PC-9 (cell line): ENCODE measurements around the gene ARID4A. TPM values are rescaled to one million over a fixed set of nuclear protein-coding genes. Genes with fewer than 3 reads are reported as not detected.

Source experiments
- BruUV-seq: library from RNA; stranded (reverse); fragments of 400-500 nt; replicated peaks from 2 replicates; lab custom pipeline; 2021; lab: Mats Ljungman, UMichigan
- CTCF ChIA-PET: fragments of 300-600 bp; sonication (Branson Sonifier 250); formaldehyde crosslinking; loops from one replicate; lab custom pipeline; 2022; ENCODE audit warnings: antibody characterized with exemption; lab: Charles Lee
- POLR2A ChIA-PET: fragments of 300-600 bp; sonication (Branson Sonifier 250); formaldehyde crosslinking; loops from one replicate; lab custom pipeline; 2022; ENCODE audit warnings: antibody characterized with exemption; ENCODE audit not compliant: unreplicated experiment; lab: Charles Lee
- DNase-seq, 2 experiments: peaks; one replicate each; pipeline versions ENCODE4 v3.0.0 to v3.0.0-alpha.2; 2015 to 2022; ENCODE audit warnings: mixed read lengths in 1 of 2
- H2AFZ ChIP-seq: fragments of 200-600 bp; sonication (generic); 2 replicates; pipeline ENCODE4 v1.8.1; 2017; ENCODE audit warnings: antibody characterized with exemption
- H3F3A ChIP-seq: fragments of 200-600 bp; sonication (generic); 2 replicates; pipeline ENCODE4 v1.8.1; 2017; ENCODE audit warnings: antibody characterized with exemption, mild to moderate bottlenecking, low read depth; ENCODE audit not compliant: insufficient read depth
- H3K27ac ChIP-seq: fragments of 200-600 bp; sonication (generic); 2 replicates; pipeline ENCODE4 v1.6.1; 2016; ENCODE audit warnings: mixed run types
- H3K27me3 ChIP-seq: fragments of 200-600 bp; sonication (generic); 2 replicates; pipeline ENCODE4 v1.6.1; 2016; ENCODE audit warnings: low read depth, mixed run types; ENCODE audit not compliant: insufficient read depth
- H3K36me3 ChIP-seq: fragments of 200-600 bp; sonication (generic); 2 replicates; pipeline ENCODE4 v1.6.1; 2016; ENCODE audit warnings: low read depth, mixed run types
- H3K4me1 ChIP-seq: fragments of 200-600 bp; sonication (generic); replicated peaks from 2 replicates; pipeline ENCODE4 v1.6.1; 2016; ENCODE audit warnings: mixed run types; ENCODE audit not compliant: insufficient read depth
- H3K4me2 ChIP-seq: fragments of 200-600 bp; sonication (generic); 2 replicates; pipeline ENCODE4 v1.6.1; 2017; ENCODE audit warnings: mixed run types
- H3K4me3 ChIP-seq: fragments of 200-600 bp; sonication (generic); 2 replicates; pipeline ENCODE4 v1.6.1; 2016; ENCODE audit warnings: mixed run types
- H3K79me2 ChIP-seq: fragments of 200-600 bp; sonication (generic); 2 replicates; pipeline ENCODE4 v1.6.1; 2017; ENCODE audit warnings: low read depth, mixed run types
- H3K9me2 ChIP-seq: fragments of 200-600 bp; sonication (generic); 2 replicates; pipeline ENCODE4 v1.8.1; 2017; ENCODE audit warnings: mild to moderate bottlenecking; ENCODE audit not compliant: insufficient read depth
- H3K9me3 ChIP-seq: fragments of 200-600 bp; sonication (generic); 2 replicates; pipeline ENCODE4 v1.8.1; 2016; ENCODE audit warnings: low read depth; ENCODE audit not compliant: insufficient read depth
- H4K20me1 ChIP-seq: fragments of 200-600 bp; sonication (generic); 2 replicates; pipeline ENCODE4 v1.8.1; 2017; ENCODE audit not compliant: insufficient read depth
- EZH2 ChIP-seq: fragments of 200-600 bp; sonication (generic); IDR thresholded peaks from 2 replicates; pipeline ENCODE4 v1.8.0; 2017; ENCODE audit warnings: antibody characterized with exemption, low read depth
- intact Hi-C: fragments of 100-400 bp; cut with micrococcal nuclease; formaldehyde crosslinking; loops from one replicate; pipeline ENCODE4 v1.10.0; 2022; ENCODE audit not compliant: unreplicated experiment
- total RNA-seq: library from RNA; stranded (reverse); gene quantifications from 2 replicates; pipeline ENCODE4 v1.2.3, GENCODE V29; 2021
- TF ChIP-seq, protein P1 (sequence below): fragments of 200-600 bp; sonication (generic); conservative IDR thresholded peaks from 2 replicates; pipeline ENCODE4 v1.6.1; 2017; ENCODE audit warnings: mixed run types, antibody characterized with exemption, mild to moderate bottlenecking, moderate library complexity

ARID4A gene
- total RNA-seq, 1 experiment from 2014 or later: 22.2 TPM

DNA sequence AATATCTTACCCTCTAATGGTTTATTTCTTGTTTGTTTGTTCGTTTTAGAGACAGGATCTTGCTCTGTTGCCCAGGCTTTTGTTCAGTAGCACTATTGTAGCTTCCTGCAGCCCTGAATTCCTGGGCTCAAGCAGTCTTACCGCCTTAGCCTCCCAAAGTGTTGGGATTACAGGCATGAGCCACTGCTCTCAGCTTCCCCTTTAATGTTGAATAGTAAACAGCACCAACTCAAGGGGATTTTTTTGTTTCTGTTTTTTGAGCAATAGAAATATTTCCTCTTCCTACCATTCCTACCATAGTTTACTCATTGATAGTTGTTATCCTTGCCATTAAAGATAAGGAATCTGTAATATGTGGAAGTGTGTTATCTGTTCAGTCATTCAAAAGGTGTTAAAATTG is 10.7 kb downstream of the ARID4A start:
- POLR2A ChIA-PET: interaction anchor here (0.6 kb wide), 1 partner anchor 1995 kb away, joined by 5 read pairs; no protein-coding TSS in a partner anchor
- Histone ChIP-seq H3F3A (no peaks in the 10 kb centered on the region), H3K4me1 (no peaks in the 10 kb centered on the region), H3K79me2 (no peaks in the 10 kb centered on the region), H3K9me3 (no peaks in the 10 kb centered on the region), H3K27ac (no peak overlapping the region), H3K36me3 (peaks cover 9% of the 10 kb centered on the region; the same call in 1 of the 2 replicates), H3K4me3 (no peak overlapping the region), H3K9me2 (no peaks in the 10 kb centered on the region), H2AFZ (no peak overlapping the region), H3K27me3 (no peaks in the 10 kb centered on the region), H4K20me1 (no peaks in the 10 kb centered on the region), H3K4me2 (no peak overlapping the region)
- BruUV-seq: no TSS peak
- DNase-seq: no peak
- CTCF ChIA-PET: no interaction called here
- intact Hi-C loops: no loop called here
- TF ChIP-seq, protein P1, sequence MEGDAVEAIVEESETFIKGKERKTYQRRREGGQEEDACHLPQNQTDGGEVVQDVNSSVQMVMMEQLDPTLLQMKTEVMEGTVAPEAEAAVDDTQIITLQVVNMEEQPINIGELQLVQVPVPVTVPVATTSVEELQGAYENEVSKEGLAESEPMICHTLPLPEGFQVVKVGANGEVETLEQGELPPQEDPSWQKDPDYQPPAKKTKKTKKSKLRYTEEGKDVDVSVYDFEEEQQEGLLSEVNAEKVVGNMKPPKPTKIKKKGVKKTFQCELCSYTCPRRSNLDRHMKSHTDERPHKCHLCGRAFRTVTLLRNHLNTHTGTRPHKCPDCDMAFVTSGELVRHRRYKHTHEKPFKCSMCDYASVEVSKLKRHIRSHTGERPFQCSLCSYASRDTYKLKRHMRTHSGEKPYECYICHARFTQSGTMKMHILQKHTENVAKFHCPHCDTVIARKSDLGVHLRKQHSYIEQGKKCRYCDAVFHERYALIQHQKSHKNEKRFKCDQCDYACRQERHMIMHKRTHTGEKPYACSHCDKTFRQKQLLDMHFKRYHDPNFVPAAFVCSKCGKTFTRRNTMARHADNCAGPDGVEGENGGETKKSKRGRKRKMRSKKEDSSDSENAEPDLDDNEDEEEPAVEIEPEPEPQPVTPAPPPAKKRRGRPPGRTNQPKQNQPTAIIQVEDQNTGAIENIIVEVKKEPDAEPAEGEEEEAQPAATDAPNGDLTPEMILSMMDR: no peak
- TF ChIP-seq EZH2: no peak

DNA sequence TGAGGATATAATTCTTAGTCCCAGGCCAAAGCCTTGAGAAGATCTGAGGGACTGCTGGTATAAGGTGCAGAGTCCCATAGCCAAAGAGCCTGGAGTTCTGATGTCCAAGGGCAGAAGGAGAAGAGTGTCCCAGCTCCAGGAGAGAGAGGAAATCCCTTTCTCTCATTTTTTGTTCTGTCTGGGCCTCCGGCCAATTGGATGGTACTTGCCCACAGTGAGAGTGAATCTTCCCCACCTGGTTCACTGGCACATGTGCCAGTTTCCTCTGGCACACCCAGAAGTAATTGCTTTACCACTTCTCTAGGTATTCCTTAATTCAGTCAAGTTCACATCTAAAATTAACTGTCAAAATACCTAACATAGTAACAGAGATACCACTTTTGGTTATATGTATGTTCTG is 15.3 kb downstream of the ARID4A start:
- no peak for DNase-seq
- POLR2A ChIA-PET: no interaction called here
- no peak overlapping the region for H3K27ac ChIP-seq
- H4K20me1 ChIP-seq: no peaks in the 10 kb centered on the region
- no TSS peak for BruUV-seq
- no peak for TF ChIP-seq EZH2
- TF ChIP-seq, protein P1: no peak
- no peaks in the 10 kb centered on the region for H3K79me2 ChIP-seq
- no peaks in the 10 kb centered on the region for H3K4me1 ChIP-seq
- H3K27me3 ChIP-seq: no peaks in the 10 kb centered on the region
- H3K36me3 ChIP-seq: peaks cover 5% of the 10 kb centered on the region; the same call in 1 of the 2 replicates
- H3K4me2 ChIP-seq: no peak overlapping the region
- no peaks in the 10 kb centered on the region for H3K9me2 ChIP-seq
- H3K9me3 ChIP-seq: no peaks in the 10 kb centered on the region
- H3K4me3 ChIP-seq: no peak overlapping the region
- no peak overlapping the region for H2AFZ ChIP-seq
- CTCF ChIA-PET: no interaction called here
- intact Hi-C loops: no loop called here
- no peaks in the 10 kb centered on the region for H3F3A ChIP-seq

DNA sequence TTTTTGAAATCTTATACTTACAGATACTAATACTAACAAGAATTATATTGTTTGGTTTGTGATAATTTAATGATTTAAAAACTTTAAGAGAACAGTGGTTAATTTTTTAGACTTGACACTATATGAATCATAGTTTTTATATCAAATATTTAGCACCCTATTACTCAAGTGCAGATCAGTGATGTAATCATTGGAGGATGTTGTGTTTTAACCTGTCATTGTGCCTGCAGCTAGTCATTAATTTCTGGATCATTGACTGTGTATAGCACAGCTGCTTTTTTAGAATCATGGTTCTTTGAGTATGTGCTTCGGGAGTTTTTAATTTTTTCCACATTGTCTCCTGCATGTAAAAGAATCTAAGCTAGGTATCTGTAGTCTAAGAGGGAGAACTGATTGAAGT is 17.3 kb downstream of the ARID4A start:
- DNase-seq: no peak
- no peak overlapping the region for H3K4me3 ChIP-seq
- no peaks in the 10 kb centered on the region for H3K4me1 ChIP-seq
- H4K20me1 ChIP-seq: no peaks in the 10 kb centered on the region
- ChIA-PET CTCF (no interaction called here), POLR2A (no interaction called here)
- H3K36me3 ChIP-seq: no peaks in the 10 kb centered on the region
- no peaks in the 10 kb centered on the region for H3K9me2 ChIP-seq
- TF ChIP-seq, protein P1: no peak
- no peak for TF ChIP-seq EZH2
- no peaks in the 10 kb centered on the region for H3K27me3 ChIP-seq
- H3K4me2 ChIP-seq: no peak overlapping the region
- H2AFZ ChIP-seq: no peak overlapping the region
- no peak overlapping the region for H3K27ac ChIP-seq
- BruUV-seq: no TSS peak
- H3F3A ChIP-seq: no peaks in the 10 kb centered on the region
- no peaks in the 10 kb centered on the region for H3K9me3 ChIP-seq
- no peaks in the 10 kb centered on the region for H3K79me2 ChIP-seq
- intact Hi-C loops: no loop called here
